GM23248 (cell line): ENCODE results near the gene ELOVL5. TPM values are rescaled to one million over a fixed set of nuclear protein-coding genes. Genes with fewer than 3 reads are reported as not detected.
"Not testable (repeated sequence)": the region's sequence is repeated elsewhere in the genome, so short reads cannot be mapped to it uniquely, and the experiment has no call there.

Source experiments
- DNase-seq: peaks from one replicate; pipeline ENCODE4 v3.0.0-alpha.2; 2015
- H2AFZ ChIP-seq: fragments of 200-600 bp; sonication (generic); 2 replicates; pipeline ENCODE4 v1.6.1; 2016; ENCODE audit warnings: antibody characterized with exemption
- H3F3A ChIP-seq: fragments of 200-600 bp; sonication (generic); 2 replicates; pipeline ENCODE4 v1.6.1; 2016; ENCODE audit warnings: mild to moderate bottlenecking, antibody characterized with exemption, mixed run types; ENCODE audit not compliant: insufficient read depth
- H3K27ac ChIP-seq: fragments of 200-600 bp; sonication (generic); 2 replicates; pipeline ENCODE4 v1.5.1; 2016; ENCODE audit warnings: mild to moderate bottlenecking
- H3K27me3 ChIP-seq: fragments of 200-600 bp; sonication (generic); replicated peaks from 2 replicates; pipeline ENCODE4 v1.6.1; 2016; ENCODE audit warnings: mild to moderate bottlenecking; ENCODE audit not compliant: insufficient read depth
- H3K36me3 ChIP-seq: fragments of 200-600 bp; sonication (generic); 2 replicates; pipeline ENCODE4 v1.6.1; 2016; ENCODE audit warnings: low read depth, mild to moderate bottlenecking
- H3K4me1 ChIP-seq: fragments of 200-600 bp; sonication (generic); 2 replicates; pipeline ENCODE4 v1.6.1; 2016; ENCODE audit warnings: mild to moderate bottlenecking; ENCODE audit not compliant: insufficient read depth
- H3K4me2 ChIP-seq: fragments of 200-600 bp; sonication (generic); one replicate; pipeline ENCODE4 v1.6.1; 2016; ENCODE audit warnings: mild to moderate bottlenecking; ENCODE audit not compliant: unreplicated experiment
- H3K4me3 ChIP-seq: fragments of 200-600 bp; sonication (generic); 2 replicates; pipeline ENCODE4 v1.5.1; 2016; ENCODE audit warnings: mild to moderate bottlenecking
- H3K79me2 ChIP-seq: fragments of 200-600 bp; sonication (generic); 2 replicates; pipeline ENCODE4 v1.6.1; 2016; ENCODE audit warnings: mild to moderate bottlenecking; ENCODE audit not compliant: insufficient read depth
- H3K9ac ChIP-seq: fragments of 200-600 bp; sonication (generic); 2 replicates; pipeline ENCODE4 v1.6.1; 2016; ENCODE audit warnings: mild to moderate bottlenecking
- H3K9me2 ChIP-seq: fragments of 200-600 bp; sonication (generic); 2 replicates; pipeline ENCODE4 v1.6.1; 2016; ENCODE audit warnings: mixed run types, mild to moderate bottlenecking, moderate library complexity; ENCODE audit not compliant: insufficient read depth
- H3K9me3 ChIP-seq: fragments of 200-600 bp; sonication (generic); one replicate; pipeline ENCODE4 v1.6.1; 2017; ENCODE audit warnings: low read depth
- H4K20me1 ChIP-seq: fragments of 200-600 bp; sonication (generic); 2 replicates; pipeline ENCODE4 v1.6.0; 2016; ENCODE audit not compliant: insufficient read depth
- EZH2 ChIP-seq: fragments of 200-600 bp; sonication (generic); IDR thresholded peaks from 2 replicates; pipeline ENCODE4 v1.6.1; 2018; ENCODE audit warnings: antibody characterized with exemption, mild to moderate bottlenecking; ENCODE audit not compliant: insufficient read depth, poor library complexity, severe bottlenecking
- EZH2phosphoT487 ChIP-seq: fragments of 200-600 bp; sonication (generic); IDR thresholded peaks from 2 replicates; pipeline ENCODE4 v1.6.1; 2018; ENCODE audit warnings: antibody characterized with exemption, moderate library complexity, mild to moderate bottlenecking, low read depth; ENCODE audit not compliant: insufficient read depth
- WGBS, 2 experiments: methylation state at CpG; one replicate each; pipeline ENCODE4 v1.1.6; 2015 to 2017; ENCODE audit warnings: low lambda C conversion rate in 2 of 2, low coverage in 1 of 2; ENCODE audit errors: missing lambda C conversion rate in 2 of 2; 5-methylcytosine and 5-hydroxymethylcytosine counted together
- in situ Hi-C: fragments of 300-500 bp; cut with MboI; formaldehyde crosslinking; loops from 2 replicates; pipeline ENCODE4 v1.15.0; 2020
- polyA plus RNA-seq: library from polyadenylated mRNA; unstranded; fragments of >200 nt; fragmentation: Nextera tagmentation; extraction: Ambion mirVana; gene quantifications from 2 replicates; pipeline ENCODE4 v1.2.1, GENCODE V29; 2016
- total RNA-seq: library from RNA; depleted of rRNA; stranded (reverse); fragments of >200 nt; shearing (Covaris generic); gene quantifications from 2 replicates; pipeline ENCODE4 v1.2.3, GENCODE V29; 2014

ELOVL5 gene
- total and polyA plus RNA-seq, 2 experiments from 2014 or later: 70.8 to 87.3 TPM

DNA sequence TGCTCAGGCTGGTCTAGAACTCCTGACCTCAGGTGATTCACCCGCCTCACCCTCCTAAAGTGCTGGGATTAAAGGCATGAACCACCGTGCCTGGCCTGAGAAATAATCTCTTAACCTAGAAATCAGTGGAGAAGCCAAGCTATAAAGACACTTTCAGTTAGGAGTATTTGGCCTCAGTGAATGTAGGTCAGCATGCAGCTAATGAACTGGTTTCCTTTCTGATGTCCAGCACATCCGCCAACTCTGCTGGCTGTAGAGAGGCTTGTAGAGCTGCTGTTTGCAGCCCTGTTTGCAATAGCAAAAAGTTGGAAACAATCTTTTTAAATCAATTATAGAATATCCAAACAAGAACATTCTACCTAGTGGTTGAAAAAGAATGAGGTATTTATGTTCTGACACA is 42.4 kb upstream of the ELOVL5 start:
- no peak for DNase-seq
- Histone ChIP-seq H3K27me3 (0 out of 2 replicates have a peak, but pooled peaks cover 4% of the 10 kb centered on the region), H2AFZ (no peak overlapping the region), H3K4me2 (no peak overlapping the region), H3K36me3 (no peaks in the 10 kb centered on the region), H3K27ac (no peak overlapping the region), H3F3A (no peaks in the 10 kb centered on the region), H3K79me2 (no peaks in the 10 kb centered on the region), H3K9me2 (no peaks in the 10 kb centered on the region), H3K4me1 (no peaks in the 10 kb centered on the region), H3K9ac (no peak overlapping the region), H3K9me3 (no peaks in the 10 kb centered on the region), H4K20me1 (no peaks in the 10 kb centered on the region), H3K4me3 (no peak overlapping the region)
- 48 to 49% methylated on average over 3 of the region's 3 CpGs for WGBS, 2 experiments
- in situ Hi-C loops: no loop called here
- TF ChIP-seq EZH2phosphoT487 (no peak), EZH2 (no peak)

DNA sequence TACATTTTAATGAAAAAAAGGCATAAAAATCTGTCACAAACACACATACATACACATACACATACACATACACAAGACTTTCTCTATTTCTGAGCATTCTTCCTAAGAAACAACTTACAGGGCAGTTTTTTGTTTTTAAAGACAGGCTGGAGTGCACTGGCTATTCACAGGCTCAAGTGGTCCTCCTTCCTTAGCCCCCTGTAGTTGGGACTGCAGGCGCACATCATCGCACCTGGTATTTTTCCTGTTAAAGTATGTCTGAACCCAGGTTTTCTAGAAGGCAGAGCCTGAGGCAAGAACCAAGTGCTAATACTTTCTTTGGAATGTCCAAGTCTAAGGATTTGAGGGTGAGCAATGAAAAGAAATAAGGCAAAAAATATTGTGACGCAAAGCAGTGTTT is 41.3 kb upstream of the ELOVL5 start:
- Histone ChIP-seq H3K27me3 (peaks cover 3% of the 10 kb centered on the region; the same call in 1 of the 2 replicates), H3K4me2 (no peak overlapping the region), H3K9ac (no peak overlapping the region), H3K9me2 (no peaks in the 10 kb centered on the region), H3K79me2 (no peaks in the 10 kb centered on the region), H4K20me1 (no peaks in the 10 kb centered on the region), H2AFZ (no peak overlapping the region), H3K36me3 (no peaks in the 10 kb centered on the region), H3K9me3 (no peaks in the 10 kb centered on the region), H3K4me3 (no peak overlapping the region), H3K4me1 (no peaks in the 10 kb centered on the region), H3F3A (no peaks in the 10 kb centered on the region), H3K27ac (no peak overlapping the region)
- WGBS, 2 experiments: 76 to 80% methylated on average over 3 of the region's 3 CpGs
- TF ChIP-seq EZH2: no peak
- in situ Hi-C loops: no loop called here
- no peak for DNase-seq

DNA sequence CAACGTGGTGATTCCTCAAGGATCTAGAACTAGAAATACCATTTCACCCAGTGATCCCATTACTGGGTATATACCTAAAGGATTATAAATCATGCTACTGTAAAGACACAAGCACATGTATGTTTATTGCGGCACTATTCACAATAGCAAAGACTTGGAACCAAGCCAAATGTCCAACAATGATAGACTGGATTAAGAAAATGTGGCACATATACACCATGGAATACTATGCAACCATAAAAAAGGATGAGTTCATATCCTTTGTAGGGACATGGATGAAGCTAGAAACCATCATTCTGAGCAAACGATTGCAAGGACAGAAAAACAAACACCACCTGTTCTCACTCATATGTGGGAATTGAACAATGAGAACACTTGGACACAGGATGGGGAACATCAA is 39.9 kb upstream of the ELOVL5 start:
- H3K4me1 ChIP-seq, H3K4me3 ChIP-seq, DNase-seq, H3K9me2 ChIP-seq, H3K27me3 ChIP-seq, H3K27ac ChIP-seq, H2AFZ ChIP-seq, H4K20me1 ChIP-seq, H3F3A ChIP-seq, H3K4me2 ChIP-seq, H3K9me3 ChIP-seq, H3K79me2 ChIP-seq, H3K9ac ChIP-seq, H3K36me3 ChIP-seq, in situ Hi-C loops: not testable (repeated sequence)
- WGBS, 2 experiments: 54 to 74% methylated on average over 3 of the region's 3 CpGs

DNA sequence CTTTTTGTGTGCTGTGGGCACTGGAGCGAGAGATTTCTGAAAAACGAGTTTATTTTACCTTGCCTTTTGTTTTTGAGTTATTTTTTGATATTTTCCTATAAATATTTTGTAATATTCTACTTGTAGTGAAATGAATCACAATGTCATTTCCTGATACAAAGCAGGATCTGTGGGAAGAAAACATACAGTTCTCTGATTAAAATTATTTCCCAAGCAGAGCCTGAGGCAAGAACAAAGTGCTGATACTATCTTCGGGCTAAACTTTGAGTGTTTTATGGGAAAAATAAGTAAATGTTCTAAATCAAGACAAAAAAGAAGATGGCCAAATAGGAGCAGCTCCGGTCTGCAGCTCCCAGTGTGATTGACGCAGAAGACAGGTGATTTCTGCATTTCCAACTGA is 33.7 kb upstream of the ELOVL5 start:
- no peak overlapping the region for H3K9ac ChIP-seq
- no peaks in the 10 kb centered on the region for H3F3A ChIP-seq
- TF ChIP-seq EZH2 (no peak), EZH2phosphoT487 (no peak)
- H3K9me2 ChIP-seq: no peaks in the 10 kb centered on the region
- H4K20me1 ChIP-seq: no peaks in the 10 kb centered on the region
- in situ Hi-C loops: no loop called here
- peaks cover 3% of the 10 kb centered on the region for H3K27me3 ChIP-seq
- 43 to 54% methylated on average over 5 of the region's 5 CpGs for WGBS, 2 experiments
- no peak overlapping the region for H2AFZ ChIP-seq
- H3K4me1 ChIP-seq: no peaks in the 10 kb centered on the region
- H3K79me2 ChIP-seq: no peaks in the 10 kb centered on the region
- H3K4me2 ChIP-seq: no peak overlapping the region
- H3K4me3 ChIP-seq: no peak overlapping the region
- no peaks in the 10 kb centered on the region for H3K36me3 ChIP-seq
- no peak overlapping the region for H3K27ac ChIP-seq
- H3K9me3 ChIP-seq: no peaks in the 10 kb centered on the region
- DNase-seq: no peak

DNA sequence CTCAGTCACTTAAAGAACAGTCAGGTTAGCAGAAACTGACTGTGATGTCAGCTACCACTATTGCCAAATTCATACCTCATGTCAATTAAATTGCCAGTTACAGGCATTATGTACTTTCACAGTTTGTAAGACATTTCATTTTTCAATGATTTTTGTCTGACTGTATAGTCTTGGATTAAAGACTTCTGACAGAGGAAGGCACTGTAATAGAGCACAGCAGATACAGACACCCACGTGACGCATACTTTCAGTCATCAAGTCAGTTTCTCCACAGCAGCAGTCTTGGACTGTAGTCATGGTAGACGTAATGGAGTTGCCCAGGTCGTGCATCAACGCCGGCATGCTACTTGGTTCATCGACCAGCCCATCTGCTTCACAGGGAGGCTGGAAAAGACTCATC is 29.5 kb upstream of the ELOVL5 start:
- no peak for TF ChIP-seq EZH2phosphoT487
- TF ChIP-seq EZH2: no peak
- Histone ChIP-seq H3K79me2 (no peaks in the 10 kb centered on the region), H3K4me2 (no peak overlapping the region), H3K9me2 (no peaks in the 10 kb centered on the region), H3K9me3 (no peaks in the 10 kb centered on the region), H2AFZ (no peak overlapping the region), H3K36me3 (no peaks in the 10 kb centered on the region), H3K4me3 (no peak overlapping the region), H3K27ac (no peak overlapping the region), H3K27me3 (no peaks in the 10 kb centered on the region; the same call in 1 of the 2 replicates), H3F3A (no peaks in the 10 kb centered on the region), H3K9ac (no peak overlapping the region), H3K4me1 (no peaks in the 10 kb centered on the region), H4K20me1 (no peaks in the 10 kb centered on the region)
- no peak for DNase-seq
- in situ Hi-C loops: no loop called here
- 74 to 77% methylated on average over 7 of the region's 7 CpGs for WGBS, 2 experiments
